WTC11 (cell line): ENCODE data around the gene AGAP1. TPM values are rescaled to one million over a fixed set of nuclear protein-coding genes. Genes with fewer than 3 reads are reported as not detected.

ENCODE experiments used
- ATAC-seq: fragments of 200-7000 bp; cut with Tn5 transposase; 2 replicates; pipeline ENCODE4 v1.10.0; 2021; ENCODE audit warnings: mild to moderate bottlenecking, moderate library complexity
- CTCF ChIA-PET: fragments of 300-600 bp; sonication (Branson Sonifier 250); formaldehyde crosslinking; loops from one replicate; lab custom pipeline; 2021; ENCODE audit warnings: antibody characterized with exemption; lab: Charles Lee
- POLR2A ChIA-PET: fragments of 350-600 bp; sonication (Branson Sonifier 250); formaldehyde crosslinking; loops from one replicate; lab custom pipeline; 2021; ENCODE audit warnings: antibody characterized with exemption; lab: Charles Lee
- DNase-seq: peaks from one replicate; pipeline ENCODE4 v3.0.0; 2021; ENCODE audit warnings: low spot score
- H3K27ac Mint-ChIP-seq: 2 replicates; pipeline ENCODE4 v1.8.0; 2021; ENCODE audit warnings: mixed read lengths
- H3K27me3 Mint-ChIP-seq: 2 replicates; pipeline ENCODE4 v1.8.0; 2021; ENCODE audit warnings: low read depth, mild to moderate bottlenecking, moderate library complexity, mixed read lengths
- H3K36me3 Mint-ChIP-seq: 2 replicates; pipeline ENCODE4 v1.8.0; 2021; ENCODE audit warnings: mixed read lengths
- H3K4me1 Mint-ChIP-seq: 2 replicates; pipeline ENCODE4 v1.8.0; 2022; ENCODE audit warnings: mixed read lengths
- H3K4me3 Mint-ChIP-seq: 2 replicates; pipeline ENCODE4 v1.8.0; 2021; ENCODE audit warnings: mild to moderate bottlenecking, moderate library complexity, mixed read lengths
- H3K9me3 Mint-ChIP-seq: 2 replicates; pipeline ENCODE4 v1.8.0; 2021; ENCODE audit warnings: mixed read lengths
- CBFB ChIP-seq: sonication (generic); formaldehyde crosslinking; IDR thresholded peaks from 2 replicates; pipeline ENCODE4 v1.8.1; 2022; ENCODE audit warnings: mild to moderate bottlenecking, low read depth, missing genetic modification reagents
- CREM ChIP-seq: sonication (generic); formaldehyde crosslinking; IDR thresholded peaks from 2 replicates; pipeline ENCODE4 v1.8.1; 2022; ENCODE audit warnings: mild to moderate bottlenecking, missing genetic modification reagents, moderate library complexity
- ELF4 ChIP-seq: sonication (generic); formaldehyde crosslinking; IDR thresholded peaks from 2 replicates; pipeline ENCODE4 v1.8.1; 2022; ENCODE audit warnings: low read depth, mild to moderate bottlenecking, moderate library complexity, missing genetic modification reagents
- EMX1 ChIP-seq: fragments of 250-450 bp; sonication (Bioruptor Pico); IDR thresholded peaks from 2 replicates; pipeline ENCODE4 v1.8.0; 2021; ENCODE audit warnings: mild to moderate bottlenecking
- ESRRA ChIP-seq: sonication (generic); formaldehyde crosslinking; IDR thresholded peaks from 2 replicates; pipeline ENCODE4 v1.8.1; 2022; ENCODE audit warnings: mild to moderate bottlenecking, missing genetic modification reagents, borderline replicate concordance
- IRF2 ChIP-seq: sonication (generic); formaldehyde crosslinking; IDR thresholded peaks from 2 replicates; pipeline ENCODE4 v1.8.0; 2022; ENCODE audit warnings: low read depth, missing genetic modification reagents, borderline replicate concordance
- MYBL2 ChIP-seq: sonication (generic); formaldehyde crosslinking; IDR thresholded peaks from 2 replicates; pipeline ENCODE4 v1.8.1; 2023; ENCODE audit warnings: mild to moderate bottlenecking, moderate library complexity, missing genetic modification reagents
- NFYB ChIP-seq: sonication (generic); formaldehyde crosslinking; conservative IDR thresholded peaks from 2 replicates; pipeline ENCODE4 v1.8.0; 2022; ENCODE audit warnings: low read depth, missing genetic modification reagents
- NR2C2 ChIP-seq: sonication (generic); formaldehyde crosslinking; IDR thresholded peaks from 2 replicates; pipeline ENCODE4 v1.8.0; 2022; ENCODE audit warnings: mild to moderate bottlenecking, missing genetic modification reagents
- PRRX2 ChIP-seq: fragments of 250-450 bp; sonication (Bioruptor Pico); IDR thresholded peaks from 2 replicates; pipeline ENCODE4 v1.8.0; 2021; ENCODE audit warnings: mild to moderate bottlenecking
- RELA ChIP-seq: sonication (generic); formaldehyde crosslinking; IDR thresholded peaks from 2 replicates; pipeline ENCODE4 v1.8.1; 2022; ENCODE audit warnings: missing genetic modification reagents, mild to moderate bottlenecking, borderline replicate concordance
- SMAD3 ChIP-seq: sonication (generic); formaldehyde crosslinking; IDR thresholded peaks from 2 replicates; pipeline ENCODE4 v1.8.0; 2022; ENCODE audit warnings: missing genetic modification reagents, mild to moderate bottlenecking, borderline replicate concordance
- TEAD1 ChIP-seq: sonication (generic); formaldehyde crosslinking; IDR thresholded peaks from 2 replicates; pipeline ENCODE4 v1.8.0; 2022; ENCODE audit warnings: mild to moderate bottlenecking, missing genetic modification reagents
- ZNF219 ChIP-seq: sonication (generic); formaldehyde crosslinking; IDR thresholded peaks from 2 replicates; pipeline ENCODE4 v1.8.0; 2023; ENCODE audit warnings: missing genetic modification reagents, mild to moderate bottlenecking, borderline replicate concordance
- ZNF232 ChIP-seq: sonication (generic); formaldehyde crosslinking; IDR thresholded peaks from 2 replicates; pipeline ENCODE4 v1.8.0; 2022; ENCODE audit warnings: mild to moderate bottlenecking, missing genetic modification reagents
- ZNF396 ChIP-seq: fragments of 250-450 bp; sonication (Bioruptor Pico); IDR thresholded peaks from 2 replicates; pipeline ENCODE4 v1.8.0; 2021; ENCODE audit warnings: mild to moderate bottlenecking, moderate library complexity, borderline replicate concordance
- ZNF416 ChIP-seq: fragments of 250-450 bp; sonication (Bioruptor Pico); IDR thresholded peaks from 2 replicates; pipeline ENCODE4 v1.9.0; 2021; ENCODE audit warnings: mild to moderate bottlenecking, inconsistent platforms
- ZNF423 ChIP-seq: fragments of 250-450 bp; sonication (Bioruptor Pico); IDR thresholded peaks from 2 replicates; pipeline ENCODE4 v2.1.2; 2022; ENCODE audit warnings: mild to moderate bottlenecking, moderate library complexity
- total RNA-seq: library from RNA; stranded (reverse); gene quantifications from 3 replicates; pipeline ENCODE4 v1.2.3, GENCODE V29; 2021
- TF ChIP-seq, protein P1 (sequence below): sonication (generic); formaldehyde crosslinking; IDR thresholded peaks from 2 replicates; pipeline ENCODE4 v1.8.1; 2022; ENCODE audit warnings: mild to moderate bottlenecking, missing genetic modification reagents, moderate library complexity, borderline replicate concordance
- TF ChIP-seq, protein P2 (sequence below): sonication (generic); formaldehyde crosslinking; IDR thresholded peaks from 2 replicates; pipeline ENCODE4 v1.8.0; 2022; ENCODE audit warnings: mild to moderate bottlenecking, missing genetic modification reagents
- TF ChIP-seq, protein P3 (sequence below): sonication (generic); formaldehyde crosslinking; IDR thresholded peaks from 2 replicates; pipeline ENCODE4 v1.8.1; 2022; ENCODE audit warnings: low read depth, missing genetic modification reagents, borderline replicate concordance
- TF ChIP-seq, protein P4 (sequence below): sonication (generic); formaldehyde crosslinking; IDR thresholded peaks from 2 replicates; pipeline ENCODE4 v1.8.1; 2023; ENCODE audit warnings: mild to moderate bottlenecking, missing genetic modification reagents
- TF ChIP-seq, protein P5 (sequence below): fragments of 250-450 bp; sonication (Bioruptor Pico); IDR thresholded peaks from 2 replicates; pipeline ENCODE4 v1.9.0; 2021; ENCODE audit warnings: mild to moderate bottlenecking

The AGAP1 gene
- total RNA-seq, 1 experiment from 2014 or later: 49.3 TPM

DNA sequence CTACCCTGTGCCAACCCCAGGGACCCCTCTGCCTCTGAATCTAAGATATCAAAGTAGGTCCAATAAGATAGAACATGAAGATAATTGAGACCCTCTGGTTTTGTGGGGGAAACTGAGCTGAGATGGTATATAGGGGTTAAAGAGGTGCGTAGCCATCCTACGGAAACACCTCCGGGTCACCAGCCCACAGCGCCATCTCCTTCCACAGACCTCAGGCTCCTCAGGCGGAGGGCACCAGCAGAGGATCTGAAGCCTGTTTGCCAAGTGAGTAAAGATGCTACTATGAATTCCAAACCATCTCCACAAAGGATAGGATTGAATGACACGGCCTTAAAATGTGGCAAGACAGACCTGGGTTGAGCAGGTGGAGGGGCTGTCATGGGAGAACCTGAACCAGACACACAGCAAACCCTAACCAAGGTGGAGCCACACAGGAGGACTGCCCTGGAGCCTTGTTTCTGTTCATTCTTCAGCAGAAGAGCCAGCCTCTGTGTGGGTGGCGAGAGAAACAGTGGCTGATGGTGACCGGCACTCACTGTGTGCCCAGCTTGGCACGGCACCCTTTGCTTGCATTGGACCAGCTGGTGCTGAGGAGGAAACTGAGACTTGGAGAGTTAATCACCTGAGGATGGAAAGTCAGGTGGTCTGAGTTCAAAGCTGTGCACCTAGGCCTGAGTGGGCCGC lies 664.1 kb downstream of the AGAP1 start:
- Mint-ChIP-seq H3K27me3 (peaks cover 84% of the 10 kb centered on the region), H3K9me3 (peaks cover 7% of the 10 kb centered on the region), H3K4me1 (peaks cover 40% of the 10 kb centered on the region), H3K4me3 (peak overlapping the region; percentile 53), H3K27ac (no peak overlapping the region), H3K36me3 (peaks cover 3% of the 10 kb centered on the region; the same call in 1 of the 2 replicates)
- POLR2A ChIA-PET: interaction anchor here (1.3 kb wide), 1 partner anchor 13 kb away, joined by 4 read pairs; no protein-coding TSS in a partner anchor
- DNase-seq (no peak), ATAC-seq (no peak)
- CTCF ChIA-PET: interaction anchor here (1.0 to 3.6 kb wide), 6 partner anchors 14 to 392 kb away, joined by 4 to 30 read pairs (median 6); no protein-coding TSS in a partner anchor
- TF ChIP-seq, protein P1, sequence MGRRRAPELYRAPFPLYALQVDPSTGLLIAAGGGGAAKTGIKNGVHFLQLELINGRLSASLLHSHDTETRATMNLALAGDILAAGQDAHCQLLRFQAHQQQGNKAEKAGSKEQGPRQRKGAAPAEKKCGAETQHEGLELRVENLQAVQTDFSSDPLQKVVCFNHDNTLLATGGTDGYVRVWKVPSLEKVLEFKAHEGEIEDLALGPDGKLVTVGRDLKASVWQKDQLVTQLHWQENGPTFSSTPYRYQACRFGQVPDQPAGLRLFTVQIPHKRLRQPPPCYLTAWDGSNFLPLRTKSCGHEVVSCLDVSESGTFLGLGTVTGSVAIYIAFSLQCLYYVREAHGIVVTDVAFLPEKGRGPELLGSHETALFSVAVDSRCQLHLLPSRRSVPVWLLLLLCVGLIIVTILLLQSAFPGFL (CRISPR knock-in tag): no peak
- TF ChIP-seq ZNF423 (CRISPR knock-in tag): no peak
- no peak for TF ChIP-seq ELF4 (CRISPR knock-in tag)
- TF ChIP-seq PRRX2 (CRISPR knock-in tag): no peak
- no peak for TF ChIP-seq NR2C2 (CRISPR knock-in tag)

DNA sequence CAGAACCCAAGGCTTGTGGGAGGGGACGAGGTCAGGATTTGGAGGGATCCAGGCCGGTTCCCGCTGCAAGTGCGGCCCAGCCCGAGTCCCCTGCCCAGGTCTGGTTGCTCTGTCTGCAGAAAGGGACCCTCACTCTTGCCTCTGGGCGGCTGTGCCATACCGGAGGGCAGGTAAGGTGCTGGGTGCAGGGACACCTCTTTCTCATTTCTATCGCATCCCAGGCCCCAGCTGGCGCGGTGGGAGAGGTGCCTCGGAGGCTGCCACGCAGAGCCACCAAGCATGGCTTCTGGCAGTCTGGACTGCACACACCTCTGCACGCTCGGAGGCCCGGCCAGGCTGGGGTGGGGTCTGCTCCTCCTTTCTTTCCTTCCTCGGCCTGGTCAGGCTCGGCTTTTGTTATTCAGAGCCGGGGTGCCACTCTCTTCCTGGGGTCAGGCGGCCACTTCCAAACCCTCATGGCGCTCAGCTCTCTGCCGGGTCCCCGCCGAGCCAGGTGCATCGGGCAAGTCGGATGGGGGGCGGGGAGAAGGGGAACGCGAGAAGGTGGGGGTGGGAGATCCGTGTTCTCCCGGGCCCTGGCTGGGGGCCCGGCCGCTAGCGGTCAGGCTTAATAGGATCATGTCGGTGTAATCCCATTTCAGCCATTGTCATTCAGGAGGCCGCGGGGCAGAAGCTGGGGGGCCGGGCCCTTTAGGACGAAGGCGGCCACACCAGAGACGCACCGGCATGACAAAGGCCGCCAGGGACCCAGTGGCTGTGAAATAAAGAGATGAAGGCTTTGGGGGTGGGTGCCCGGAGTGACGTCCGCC lies 665.3 kb downstream of the AGAP1 start:
- Mint-ChIP-seq H3K9me3 (no peaks in the 10 kb centered on the region), H3K4me1 (peaks cover 40% of the 10 kb centered on the region), H3K4me3 (peak overlapping the region; percentile 58), H3K27me3 (peaks cover 94% of the 10 kb centered on the region), H3K27ac (no peak overlapping the region; the same call in 1 of the 2 replicates), H3K36me3 (no peaks in the 10 kb centered on the region)
- DNase-seq (peak; percentile 75), ATAC-seq (peak; percentile 29)
- CTCF ChIA-PET: interaction anchor here (0.6 to 3.6 kb wide), 10 partner anchors 9 to 393 kb away, joined by 3 to 30 read pairs (median 6); partner anchors contain the start of gene GBX2
- POLR2A ChIA-PET: interaction anchor here (1.3 kb wide), 2 partner anchors 9 to 12 kb away, joined by 4 read pairs; partner anchors contain the start of gene GBX2
- TF ChIP-seq ESRRA: peak; percentile 55; the same call in 1 of the 2 replicates
- TF ChIP-seq NFYB (CRISPR knock-in tag): no peak
- 0 out of 2 replicates have a peak, but pooled peaks have one; percentile 43 for TF ChIP-seq ZNF219 (CRISPR knock-in tag)
- peak; percentile 79 for TF ChIP-seq ZNF423 (CRISPR knock-in tag)
- 0 out of 2 replicates have a peak, but pooled peaks have one; percentile 32 for TF ChIP-seq RELA (CRISPR knock-in tag)
- TF ChIP-seq, protein P2, sequence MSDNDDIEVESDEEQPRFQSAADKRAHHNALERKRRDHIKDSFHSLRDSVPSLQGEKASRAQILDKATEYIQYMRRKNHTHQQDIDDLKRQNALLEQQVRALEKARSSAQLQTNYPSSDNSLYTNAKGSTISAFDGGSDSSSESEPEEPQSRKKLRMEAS (CRISPR knock-in tag): peak; percentile 43; the same call in 1 of the 2 replicates
- TF ChIP-seq CBFB (CRISPR knock-in tag): 0 out of 2 replicates have a peak, but pooled peaks have one; percentile 60
- no peak for TF ChIP-seq SMAD3
- TF ChIP-seq TEAD1 (CRISPR knock-in tag): peak; percentile 77; the same call in 1 of the 2 replicates

DNA sequence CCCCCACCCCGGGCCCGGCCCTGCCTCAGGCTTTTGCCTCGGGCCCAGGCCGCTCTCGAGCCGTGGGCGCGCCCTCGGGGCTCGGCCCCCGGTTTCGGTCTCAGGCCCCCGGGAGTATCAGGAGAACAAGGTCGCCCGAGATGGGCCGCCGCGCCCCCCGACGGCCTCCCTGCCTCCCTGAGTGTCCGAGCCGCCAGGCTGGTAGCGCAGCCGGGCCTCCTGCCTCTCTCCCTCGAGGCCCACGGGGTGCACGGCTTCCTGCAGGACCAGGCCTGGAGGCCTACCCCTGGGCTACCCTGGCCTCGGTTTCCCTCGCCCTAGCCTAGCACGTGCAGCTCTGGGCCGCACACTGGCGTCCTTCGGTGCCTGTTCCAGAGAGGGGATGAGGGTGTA lies 665.9 kb downstream of the AGAP1 start:
- POLR2A ChIA-PET: interaction anchor here (1.3 kb wide), 1 partner anchor 9 kb away, joined by 4 read pairs; the partner anchor contains the start of gene GBX2
- peaks cover 95% of the 10 kb centered on the region for H3K27me3 Mint-ChIP-seq
- H3K36me3 Mint-ChIP-seq: no peaks in the 10 kb centered on the region
- ATAC-seq (no peak), DNase-seq (no peak)
- CTCF ChIA-PET: interaction anchor here (0.7 to 3.6 kb wide), 8 partner anchors 9 to 575 kb away, joined by 3 to 30 read pairs (median 6); partner anchors contain the start of gene GBX2
- peaks cover 42% of the 10 kb centered on the region for H3K4me1 Mint-ChIP-seq
- H3K27ac Mint-ChIP-seq: no peak overlapping the region
- no peak overlapping the region; the same call in 1 of the 2 replicates for H3K4me3 Mint-ChIP-seq
- H3K9me3 Mint-ChIP-seq: no peaks in the 10 kb centered on the region
- TF ChIP-seq EMX1: no peak
- TF ChIP-seq ZNF232 (CRISPR knock-in tag): no peak
- TF ChIP-seq ZNF416 (CRISPR knock-in tag): no peak
- TF ChIP-seq, protein P3, sequence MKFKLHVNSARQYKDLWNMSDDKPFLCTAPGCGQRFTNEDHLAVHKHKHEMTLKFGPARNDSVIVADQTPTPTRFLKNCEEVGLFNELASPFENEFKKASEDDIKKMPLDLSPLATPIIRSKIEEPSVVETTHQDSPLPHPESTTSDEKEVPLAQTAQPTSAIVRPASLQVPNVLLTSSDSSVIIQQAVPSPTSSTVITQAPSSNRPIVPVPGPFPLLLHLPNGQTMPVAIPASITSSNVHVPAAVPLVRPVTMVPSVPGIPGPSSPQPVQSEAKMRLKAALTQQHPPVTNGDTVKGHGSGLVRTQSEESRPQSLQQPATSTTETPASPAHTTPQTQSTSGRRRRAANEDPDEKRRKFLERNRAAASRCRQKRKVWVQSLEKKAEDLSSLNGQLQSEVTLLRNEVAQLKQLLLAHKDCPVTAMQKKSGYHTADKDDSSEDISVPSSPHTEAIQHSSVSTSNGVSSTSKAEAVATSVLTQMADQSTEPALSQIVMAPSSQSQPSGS (CRISPR knock-in tag): no peak
- no peak for TF ChIP-seq CREM (CRISPR knock-in tag)
- TF ChIP-seq ZNF396 (CRISPR knock-in tag): no peak
- TF ChIP-seq, protein P4, sequence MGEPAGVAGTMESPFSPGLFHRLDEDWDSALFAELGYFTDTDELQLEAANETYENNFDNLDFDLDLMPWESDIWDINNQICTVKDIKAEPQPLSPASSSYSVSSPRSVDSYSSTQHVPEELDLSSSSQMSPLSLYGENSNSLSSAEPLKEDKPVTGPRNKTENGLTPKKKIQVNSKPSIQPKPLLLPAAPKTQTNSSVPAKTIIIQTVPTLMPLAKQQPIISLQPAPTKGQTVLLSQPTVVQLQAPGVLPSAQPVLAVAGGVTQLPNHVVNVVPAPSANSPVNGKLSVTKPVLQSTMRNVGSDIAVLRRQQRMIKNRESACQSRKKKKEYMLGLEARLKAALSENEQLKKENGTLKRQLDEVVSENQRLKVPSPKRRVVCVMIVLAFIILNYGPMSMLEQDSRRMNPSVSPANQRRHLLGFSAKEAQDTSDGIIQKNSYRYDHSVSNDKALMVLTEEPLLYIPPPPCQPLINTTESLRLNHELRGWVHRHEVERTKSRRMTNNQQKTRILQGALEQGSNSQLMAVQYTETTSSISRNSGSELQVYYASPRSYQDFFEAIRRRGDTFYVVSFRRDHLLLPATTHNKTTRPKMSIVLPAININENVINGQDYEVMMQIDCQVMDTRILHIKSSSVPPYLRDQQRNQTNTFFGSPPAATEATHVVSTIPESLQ (CRISPR knock-in tag): no peak
- TF ChIP-seq, protein P5, sequence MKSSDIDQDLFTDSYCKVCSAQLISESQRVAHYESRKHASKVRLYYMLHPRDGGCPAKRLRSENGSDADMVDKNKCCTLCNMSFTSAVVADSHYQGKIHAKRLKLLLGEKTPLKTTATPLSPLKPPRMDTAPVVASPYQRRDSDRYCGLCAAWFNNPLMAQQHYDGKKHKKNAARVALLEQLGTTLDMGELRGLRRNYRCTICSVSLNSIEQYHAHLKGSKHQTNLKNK: no peak
- TF ChIP-seq IRF2 (CRISPR knock-in tag): no peak
- TF ChIP-seq MYBL2 (CRISPR knock-in tag): no peak
- no peak for TF ChIP-seq RELA (CRISPR knock-in tag)
